ENCODE data around the gene PHLPP1.

- TF ChIP-seq, protein P1, sequence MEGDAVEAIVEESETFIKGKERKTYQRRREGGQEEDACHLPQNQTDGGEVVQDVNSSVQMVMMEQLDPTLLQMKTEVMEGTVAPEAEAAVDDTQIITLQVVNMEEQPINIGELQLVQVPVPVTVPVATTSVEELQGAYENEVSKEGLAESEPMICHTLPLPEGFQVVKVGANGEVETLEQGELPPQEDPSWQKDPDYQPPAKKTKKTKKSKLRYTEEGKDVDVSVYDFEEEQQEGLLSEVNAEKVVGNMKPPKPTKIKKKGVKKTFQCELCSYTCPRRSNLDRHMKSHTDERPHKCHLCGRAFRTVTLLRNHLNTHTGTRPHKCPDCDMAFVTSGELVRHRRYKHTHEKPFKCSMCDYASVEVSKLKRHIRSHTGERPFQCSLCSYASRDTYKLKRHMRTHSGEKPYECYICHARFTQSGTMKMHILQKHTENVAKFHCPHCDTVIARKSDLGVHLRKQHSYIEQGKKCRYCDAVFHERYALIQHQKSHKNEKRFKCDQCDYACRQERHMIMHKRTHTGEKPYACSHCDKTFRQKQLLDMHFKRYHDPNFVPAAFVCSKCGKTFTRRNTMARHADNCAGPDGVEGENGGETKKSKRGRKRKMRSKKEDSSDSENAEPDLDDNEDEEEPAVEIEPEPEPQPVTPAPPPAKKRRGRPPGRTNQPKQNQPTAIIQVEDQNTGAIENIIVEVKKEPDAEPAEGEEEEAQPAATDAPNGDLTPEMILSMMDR (IDR thresholded peaks at IDR 0.05) = no peak
- TF ChIP-seq EP300 (IDR thresholded peaks at IDR 0.05) = no peak
- no peak for TF ChIP-seq POLR2AphosphoS5 (IDR thresholded peaks at IDR 0.05)
- no peak for TF ChIP-seq POLR2A (IDR thresholded peaks at IDR 0.05)
Measured at GRCh38 chr18:62769216-62769615, 53.9 kb downstream of the PHLPP1 start.

All from stomach (tissue), 4 donors.